GDM1 (cell line): ENCODE results near the gene COL20A1.
"Not testable (repeated sequence)": the region's sequence is repeated elsewhere in the genome, so short reads cannot be mapped to it uniquely, and the experiment has no call there.

Experiments used
- DNase-seq: peaks from one replicate; lab custom pipeline; 2025; lab: John Stamatoyannopoulos, UW

Gene COL20A1

GRCh38 chr20:63290677-63291472 lies 2.1 kb upstream of the COL20A1 start:
- no peak for DNase-seq

- no peak for DNase-seq
These were observed 1.2 kb upstream of the COL20A1 start for GRCh38 chr20:63291811-63292210.

- DNase-seq, result no peak
These were observed 689 bp upstream of the COL20A1 start for GRCh38 chr20:63292292-63292701.

DNA sequence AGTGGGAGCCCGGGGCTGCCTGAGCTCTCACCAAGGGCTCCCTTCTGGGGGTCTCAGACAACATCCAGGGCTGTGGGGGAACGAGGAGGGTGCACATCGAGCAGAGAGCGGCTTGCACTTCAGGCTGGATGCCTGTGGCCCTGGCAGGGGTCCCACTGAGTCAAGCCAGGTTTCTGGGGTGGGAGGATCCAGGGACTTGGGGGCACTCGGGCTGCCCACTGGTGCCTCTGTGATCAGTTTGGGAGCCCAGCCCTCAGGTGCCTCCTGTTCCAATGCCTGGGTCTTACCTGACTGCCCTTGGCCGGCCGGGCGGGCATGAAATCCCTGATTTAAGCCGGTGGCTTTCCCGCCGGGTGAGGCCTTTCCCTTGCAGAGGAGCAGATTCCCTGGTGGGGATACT lies 470 bp downstream of the COL20A1 start:
- no peak for DNase-seq

- DNase-seq, result no peak
These were observed 1.0 kb downstream of the COL20A1 start for GRCh38 chr20:63293871-63294535.

GRCh38 chr20:63294536-63294900 lies 1.5 kb downstream of the COL20A1 start:
- DNase-seq, result no peak

GRCh38 chr20:63295018-63295417 lies 2.0 kb downstream of the COL20A1 start:
- DNase-seq, result no peak

DNA sequence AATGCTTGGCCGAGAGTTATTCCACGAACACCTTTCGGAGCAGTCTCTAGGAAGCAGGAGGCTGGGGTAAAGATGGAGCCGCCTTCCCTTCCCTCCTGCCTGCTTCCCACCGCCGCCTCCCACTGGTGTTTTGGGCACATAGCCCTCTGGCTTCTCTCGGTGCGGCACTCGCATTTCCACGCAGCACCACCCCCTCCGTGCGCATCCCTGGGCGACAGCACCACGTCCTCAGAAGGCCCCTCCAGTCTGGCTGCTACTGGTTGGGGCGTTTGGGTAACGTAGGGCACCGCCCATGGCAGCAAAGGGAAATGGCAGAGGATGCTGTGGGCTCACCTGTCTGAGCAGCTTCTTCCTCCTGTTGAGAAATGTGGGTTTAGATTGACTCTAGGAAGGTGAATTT lies 2.4 kb downstream of the COL20A1 start:
- no peak for DNase-seq

- no peak for DNase-seq
These were observed 2.9 kb downstream of the COL20A1 start for GRCh38 chr20:63295846-63296245.

GRCh38 chr20:63296531-63297299 lies 3.7 kb downstream of the COL20A1 start:
- DNase-seq, result no peak

DNA sequence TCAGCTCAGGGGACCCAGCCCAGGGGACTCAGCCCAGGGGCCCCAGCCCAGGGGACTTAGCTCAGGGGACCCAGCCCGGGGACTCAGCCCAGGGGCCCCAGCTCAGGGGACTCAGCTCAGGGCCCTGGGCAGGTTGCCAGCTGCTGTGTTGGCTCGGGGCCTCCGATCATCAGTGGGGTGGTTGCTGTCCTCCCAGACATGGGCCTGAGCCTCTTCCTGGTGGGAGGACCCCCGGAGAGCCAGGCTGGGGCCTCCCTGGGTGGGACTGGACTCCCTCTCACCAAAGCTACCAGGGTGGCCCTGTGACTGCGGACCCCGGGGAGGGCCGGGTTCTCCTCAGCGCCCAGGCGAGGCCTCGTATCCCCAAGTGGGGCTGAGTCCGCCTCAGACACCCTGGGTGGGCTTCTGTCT lies 4.4 kb downstream of the COL20A1 start:
- DNase-seq, result no peak

- no peak for DNase-seq
These were observed 5.0 kb downstream of the COL20A1 start for GRCh38 chr20:63297796-63298572.

- no peak for DNase-seq
These were observed 5.8 kb downstream of the COL20A1 start for GRCh38 chr20:63298731-63299312.

DNA sequence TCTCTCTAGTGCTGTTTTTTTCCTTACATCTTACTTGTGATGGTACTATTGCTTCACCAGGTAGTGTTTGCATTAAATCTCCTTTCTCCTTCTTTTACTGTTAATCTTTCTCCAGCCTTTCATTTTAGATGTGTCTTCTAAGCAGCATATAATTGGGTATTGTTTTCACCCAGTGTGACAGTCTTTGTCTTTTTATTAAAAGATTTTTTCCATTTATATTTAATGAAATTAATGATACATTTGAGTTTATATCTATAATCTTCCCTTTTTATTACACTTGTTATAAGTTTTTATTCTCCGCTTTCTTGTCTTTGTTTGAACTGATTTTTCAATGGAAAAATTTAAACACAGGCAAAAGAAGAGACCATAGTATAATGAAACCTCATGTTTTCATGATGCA lies 8.7 kb downstream of the COL20A1 start:
- DNase-seq, result no peak

GRCh38 chr20:63303095-63303666 lies 10.2 kb downstream of the COL20A1 start:
- no peak for DNase-seq

DNA sequence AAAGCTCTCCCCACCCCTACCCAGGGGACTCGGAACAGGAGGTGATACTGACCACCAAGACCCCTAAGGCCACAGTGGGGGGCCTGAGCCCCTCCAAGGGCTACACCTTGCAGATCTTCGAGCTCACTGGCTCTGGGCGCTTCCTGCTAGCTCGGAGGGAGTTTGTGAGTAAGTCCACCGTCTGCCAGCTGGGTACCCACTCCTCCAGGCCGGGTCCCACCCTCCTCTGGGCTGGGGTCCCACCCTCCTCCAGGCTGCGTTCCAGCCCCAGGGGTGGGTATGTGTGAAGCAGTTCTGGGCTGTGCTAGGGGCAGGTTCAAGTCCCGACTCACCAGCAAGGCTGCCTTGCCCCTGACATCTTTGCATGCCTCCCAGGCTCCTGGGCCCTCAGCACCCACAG lies 12.4 kb downstream of the COL20A1 start:
- DNase-seq, result no peak

DNA sequence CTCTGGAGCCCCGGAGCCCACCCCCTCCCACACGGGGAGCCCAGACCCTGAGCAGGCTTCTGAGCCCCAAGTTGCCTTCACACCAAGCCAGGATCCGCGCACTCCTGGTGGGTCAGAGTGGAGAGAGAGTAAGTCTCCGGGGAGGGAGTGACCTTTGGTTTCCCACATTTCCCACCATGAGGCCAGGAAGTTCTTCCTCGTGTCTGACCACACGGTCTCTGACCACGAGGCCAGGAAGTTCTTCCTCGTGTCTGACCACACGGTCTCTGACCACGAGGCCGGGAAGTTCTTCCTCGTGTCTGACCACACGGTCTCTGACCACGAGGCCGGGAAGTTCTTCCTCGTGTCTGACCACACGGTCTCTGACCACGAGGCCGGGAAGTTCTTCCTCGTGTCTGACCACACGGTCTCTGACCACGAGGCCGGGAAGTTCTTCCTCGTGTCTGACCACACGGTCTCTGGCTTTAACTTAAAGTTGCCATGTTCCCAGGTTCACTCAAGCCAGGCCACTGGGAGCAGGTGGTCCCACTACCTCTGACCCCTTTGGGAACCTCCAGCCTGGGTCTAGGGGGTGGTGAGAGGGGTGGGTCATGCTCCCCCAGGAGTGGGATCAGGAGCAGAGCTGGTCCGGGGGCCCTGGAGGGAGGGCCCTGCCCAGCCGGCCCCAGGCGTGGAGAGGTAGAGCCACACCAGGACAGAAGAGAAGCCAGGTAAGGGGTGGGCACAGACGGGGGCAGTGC lies 13.1 kb downstream of the COL20A1 start:
- not testable (repeated sequence) for DNase-seq

GRCh38 chr20:63306673-63307537 lies 13.9 kb downstream of the COL20A1 start:
- no peak for DNase-seq

DNA sequence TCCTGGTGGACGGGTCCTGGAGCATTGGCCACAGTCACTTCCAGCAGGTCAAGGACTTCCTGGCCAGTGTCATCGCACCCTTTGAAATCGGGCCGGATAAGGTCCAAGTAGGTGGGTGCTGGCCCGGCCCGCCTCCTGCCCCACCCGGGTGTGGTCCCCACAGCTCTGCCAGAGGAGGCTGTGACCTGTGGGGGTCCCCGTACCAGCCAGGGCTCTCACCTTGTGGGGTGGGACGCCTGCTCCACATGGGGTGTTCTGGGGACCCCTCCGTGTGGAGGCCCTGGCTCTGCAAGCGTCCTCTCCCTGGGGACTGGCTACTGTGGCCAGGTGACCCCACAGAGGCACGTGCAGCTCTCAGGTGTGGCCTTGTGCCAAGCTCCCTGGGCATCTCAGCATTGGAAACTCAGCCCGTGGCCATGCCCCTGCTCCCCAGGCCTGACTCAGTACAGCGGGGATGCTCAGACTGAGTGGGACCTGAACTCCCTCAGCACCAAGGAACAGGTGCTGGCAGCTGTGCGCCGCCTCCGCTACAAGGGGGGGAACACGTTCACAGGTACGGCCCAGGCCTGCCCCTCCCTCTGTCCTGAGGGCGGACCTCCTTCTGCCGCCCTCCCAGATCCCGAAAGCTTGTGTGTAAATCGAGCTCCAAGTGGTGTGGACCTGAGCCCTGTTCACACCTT lies 14.7 kb downstream of the COL20A1 start:
- DNase-seq, result no peak
